Rectal smooth muscle tissue (tissue), 1 donor: Measurements from ENCODE around the gene SLC6A2.

Experiments
- H3K27ac ChIP-seq: one replicate; pipeline ENCODE4 v1.7.0; 2013; ENCODE audit warnings: low read depth, low read length, inconsistent platforms
- H3K27me3 ChIP-seq: one replicate; pipeline ENCODE4 v1.7.0; 2013; ENCODE audit warnings: low read length; ENCODE audit not compliant: control insufficient read depth, insufficient read depth
- H3K36me3 ChIP-seq: one replicate; pipeline ENCODE4 v1.7.0; 2013; ENCODE audit warnings: low read length; ENCODE audit not compliant: control insufficient read depth, insufficient read depth
- H3K4me1 ChIP-seq: one replicate; pipeline ENCODE4 v1.7.0; 2013; ENCODE audit warnings: low read length; ENCODE audit not compliant: control insufficient read depth, insufficient read depth
- H3K4me3 ChIP-seq: one replicate; pipeline ENCODE4 v1.7.0; 2013; ENCODE audit warnings: low read length
- H3K9ac ChIP-seq: one replicate; pipeline ENCODE4 v1.7.0; 2013; ENCODE audit warnings: low read length

Gene SLC6A2

GRCh38 chr16:55710466-55710865 lies 54.7 kb downstream of the SLC6A2 start:
- Histone ChIP-seq H3K4me1 (no peaks in the 10 kb centered on the region), H3K9ac (no peak overlapping the region), H3K36me3 (no peaks in the 10 kb centered on the region), H3K27ac (no peak overlapping the region), H3K4me3 (no peak overlapping the region), H3K27me3 (peaks cover 2% of the 10 kb centered on the region)

- Histone ChIP-seq H3K27ac (no peak overlapping the region), H3K27me3 (peaks cover 2% of the 10 kb centered on the region), H3K4me1 (no peaks in the 10 kb centered on the region), H3K4me3 (no peak overlapping the region), H3K36me3 (no peaks in the 10 kb centered on the region), H3K9ac (no peak overlapping the region)
Observed at GRCh38 chr16:55711959-55712876, 56.4 kb downstream of the SLC6A2 start.

- Histone ChIP-seq H3K27ac (no peak overlapping the region), H3K4me1 (no peaks in the 10 kb centered on the region)
Observed at GRCh38 chr16:55713103-55713502, 57.3 kb downstream of the SLC6A2 start.

GRCh38 chr16:55717326-55717725 lies 61.5 kb downstream of the SLC6A2 start:
- no peak overlapping the region for H3K9ac ChIP-seq
- H3K4me1 ChIP-seq = no peaks in the 10 kb centered on the region
- no peak overlapping the region for H3K27ac ChIP-seq
- H3K27me3 ChIP-seq = no peaks in the 10 kb centered on the region
- H3K36me3 ChIP-seq = no peaks in the 10 kb centered on the region
- no peak overlapping the region for H3K4me3 ChIP-seq

More at GRCh38 chr16:55713103-55713502, 57.3 kb downstream of the SLC6A2 start:
- Histone ChIP-seq H3K4me3 (no peak overlapping the region), H3K36me3 (no peaks in the 10 kb centered on the region), H3K9ac (no peak overlapping the region), H3K27me3 (peaks cover 2% of the 10 kb centered on the region)

- Histone ChIP-seq H3K4me3 (no peak overlapping the region), H3K27ac (no peak overlapping the region), H3K36me3 (no peaks in the 10 kb centered on the region), H3K27me3 (no peaks in the 10 kb centered on the region), H3K9ac (no peak overlapping the region), H3K4me1 (no peaks in the 10 kb centered on the region)
Observed at GRCh38 chr16:55725055-55725777, 69.4 kb downstream of the SLC6A2 start.

- H3K27me3 ChIP-seq = no peaks in the 10 kb centered on the region
- H3K36me3 ChIP-seq = no peaks in the 10 kb centered on the region
- H3K27ac ChIP-seq = no peak overlapping the region
- no peak overlapping the region for H3K4me3 ChIP-seq
- no peak overlapping the region for H3K9ac ChIP-seq
- H3K4me1 ChIP-seq = no peaks in the 10 kb centered on the region
Observed at GRCh38 chr16:55728797-55729196, 73.0 kb downstream of the SLC6A2 start.

GRCh38 chr16:55730115-55730514 lies 74.3 kb downstream of the SLC6A2 start:
- Histone ChIP-seq H3K4me3 (no peak overlapping the region), H3K27ac (no peak overlapping the region), H3K27me3 (no peaks in the 10 kb centered on the region), H3K36me3 (no peaks in the 10 kb centered on the region), H3K4me1 (no peaks in the 10 kb centered on the region), H3K9ac (no peak overlapping the region)

GRCh38 chr16:55732496-55732895 lies 76.7 kb downstream of the SLC6A2 start:
- H3K27me3 ChIP-seq = no peaks in the 10 kb centered on the region
- H3K4me1 ChIP-seq = no peaks in the 10 kb centered on the region
- H3K4me3 ChIP-seq = no peak overlapping the region
- no peaks in the 10 kb centered on the region for H3K36me3 ChIP-seq
- H3K9ac ChIP-seq = no peak overlapping the region
- no peak overlapping the region for H3K27ac ChIP-seq

- Histone ChIP-seq H3K27ac (no peak overlapping the region), H3K4me1 (no peaks in the 10 kb centered on the region), H3K9ac (no peak overlapping the region), H3K27me3 (no peaks in the 10 kb centered on the region), H3K36me3 (no peaks in the 10 kb centered on the region), H3K4me3 (no peak overlapping the region)
Observed at GRCh38 chr16:55734665-55735064, 78.9 kb downstream of the SLC6A2 start.

GRCh38 chr16:55735120-55735781 lies 79.5 kb downstream of the SLC6A2 start:
- Histone ChIP-seq H3K9ac (no peak overlapping the region), H3K27me3 (no peaks in the 10 kb centered on the region), H3K4me1 (no peaks in the 10 kb centered on the region), H3K36me3 (no peaks in the 10 kb centered on the region), H3K4me3 (no peak overlapping the region), H3K27ac (no peak overlapping the region)

GRCh38 chr16:55736671-55737070 lies 80.9 kb downstream of the SLC6A2 start:
- Histone ChIP-seq H3K27me3 (no peaks in the 10 kb centered on the region), H3K36me3 (no peaks in the 10 kb centered on the region), H3K4me1 (no peaks in the 10 kb centered on the region), H3K9ac (no peak overlapping the region), H3K4me3 (no peak overlapping the region), H3K27ac (no peak overlapping the region)

- H3K27ac ChIP-seq = no peak overlapping the region
- H3K36me3 ChIP-seq = no peaks in the 10 kb centered on the region
- H3K9ac ChIP-seq = no peak overlapping the region
- H3K4me1 ChIP-seq = no peaks in the 10 kb centered on the region
- H3K27me3 ChIP-seq = no peaks in the 10 kb centered on the region
- H3K4me3 ChIP-seq = no peak overlapping the region
Observed at GRCh38 chr16:55737318-55737717, 81.5 kb downstream of the SLC6A2 start.
